ENCODE measurements around the gene OTUD4.
"Not testable (repeated sequence)": the region's sequence is repeated elsewhere in the genome, so short reads cannot be mapped to it uniquely, and the experiment has no call there.

Gene OTUD4

DNA sequence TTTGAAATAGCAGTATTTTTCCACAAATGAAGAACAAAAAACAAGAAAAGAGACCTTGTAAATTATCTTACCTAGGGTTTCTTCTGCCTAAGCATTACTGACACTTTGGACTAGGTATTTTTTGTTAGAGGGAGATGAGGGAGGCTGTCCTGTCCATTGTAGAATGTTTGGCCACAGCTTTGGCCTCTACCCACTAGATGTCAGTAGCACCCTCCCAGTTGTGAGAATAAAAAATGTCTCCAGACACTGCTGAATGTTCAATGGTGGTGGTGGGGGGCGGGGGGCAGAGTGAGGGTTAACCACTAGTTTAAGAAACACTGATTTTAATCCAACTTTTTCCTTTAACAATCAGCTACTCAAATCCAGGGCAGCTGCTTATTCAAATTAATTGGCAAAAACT lies 25.8 kb downstream of the OTUD4 start:
- H3K27ac ChIP-seq (ENCODE audit: low read depth, low read length): no peak overlapping the region
- H3K4me1 ChIP-seq (ENCODE audit: control insufficient read depth, low read depth, low read length): no peaks in the 10 kb centered on the region
- peaks cover 1% of the 10 kb centered on the region for H3K36me3 ChIP-seq (ENCODE audit: control insufficient read depth, insufficient read depth, low read length)
- no peak overlapping the region for H3K4me2 ChIP-seq (ENCODE audit: low read length)
- no CpG with 5 or more reads among the region's 1 CpG for WGBS (ENCODE audit: extremely low coverage, insufficient coverage, low lambda C conversion rate)
- H3K4ac ChIP-seq (ENCODE audit: low read depth, low read length): no peak overlapping the region
- peaks cover 2% of the 10 kb centered on the region for H3K79me1 ChIP-seq (ENCODE audit: low read length)
- no peaks in the 10 kb centered on the region for H3K27me3 ChIP-seq (ENCODE audit: insufficient read depth, low read length, poor library complexity)
- H2AK5ac ChIP-seq (ENCODE audit: low read length): no peak overlapping the region
- no peak overlapping the region for H3K56ac ChIP-seq (ENCODE audit: low read length)
- no peak overlapping the region for H3K9ac ChIP-seq (ENCODE audit: low read length)
- H3K18ac ChIP-seq (ENCODE audit: low read length): no peak overlapping the region
- H2BK5ac ChIP-seq (ENCODE audit: low read length): no peak overlapping the region
- DNase-seq: peak; percentile 64
- H4K8ac ChIP-seq (ENCODE audit: low read depth, low read length): no peak overlapping the region
- no peak overlapping the region for H4K5ac ChIP-seq (ENCODE audit: low read length)
- no peak overlapping the region for H2BK15ac ChIP-seq (replicated peaks; ENCODE audit: low read depth)
- H3K23ac ChIP-seq (ENCODE audit: low read length): no peak overlapping the region
- H3K79me2 ChIP-seq (ENCODE audit: control insufficient read depth, insufficient read depth, low read length): peaks cover 2% of the 10 kb centered on the region
- H2BK120ac ChIP-seq (ENCODE audit: low read depth, low read length): no peak overlapping the region
- H3K4me3 ChIP-seq (ENCODE audit: low read length): no peak overlapping the region

- Histone ChIP-seq H3K4ac (ENCODE audit: low read depth, low read length) (no peak overlapping the region), H2BK5ac (ENCODE audit: low read length) (no peak overlapping the region), H3K56ac (ENCODE audit: low read length) (no peak overlapping the region), H3K4me1 (ENCODE audit: control insufficient read depth, low read depth, low read length) (no peaks in the 10 kb centered on the region), H2BK15ac (replicated peaks; ENCODE audit: low read depth) (no peak overlapping the region), H3K27me3 (ENCODE audit: insufficient read depth, low read length, poor library complexity) (no peaks in the 10 kb centered on the region), H3K27ac (ENCODE audit: low read depth, low read length) (no peak overlapping the region), H4K8ac (ENCODE audit: low read depth, low read length) (no peak overlapping the region), H3K4me2 (ENCODE audit: low read length) (no peak overlapping the region), H3K23ac (ENCODE audit: low read length) (no peak overlapping the region), H3K9ac (ENCODE audit: low read length) (no peak overlapping the region), H3K79me1 (ENCODE audit: low read length) (peaks cover 2% of the 10 kb centered on the region), H3K79me2 (ENCODE audit: control insufficient read depth, insufficient read depth, low read length) (peaks cover 2% of the 10 kb centered on the region), H3K18ac (ENCODE audit: low read length) (no peak overlapping the region), H4K5ac (ENCODE audit: low read length) (no peak overlapping the region), H3K36me3 (ENCODE audit: control insufficient read depth, insufficient read depth, low read length) (peaks cover 3% of the 10 kb centered on the region), H3K4me3 (ENCODE audit: low read length) (no peak overlapping the region), H2AK5ac (ENCODE audit: low read length) (no peak overlapping the region), H2BK120ac (ENCODE audit: low read depth, low read length) (no peak overlapping the region)
- WGBS (ENCODE audit: extremely low coverage, insufficient coverage, low lambda C conversion rate): no CpG with 5 or more reads among the region's 1 CpG
- DNase-seq: no peak
These were observed 26.5 kb downstream of the OTUD4 start for GRCh38 chr4:145153904-145154298.

DNA sequence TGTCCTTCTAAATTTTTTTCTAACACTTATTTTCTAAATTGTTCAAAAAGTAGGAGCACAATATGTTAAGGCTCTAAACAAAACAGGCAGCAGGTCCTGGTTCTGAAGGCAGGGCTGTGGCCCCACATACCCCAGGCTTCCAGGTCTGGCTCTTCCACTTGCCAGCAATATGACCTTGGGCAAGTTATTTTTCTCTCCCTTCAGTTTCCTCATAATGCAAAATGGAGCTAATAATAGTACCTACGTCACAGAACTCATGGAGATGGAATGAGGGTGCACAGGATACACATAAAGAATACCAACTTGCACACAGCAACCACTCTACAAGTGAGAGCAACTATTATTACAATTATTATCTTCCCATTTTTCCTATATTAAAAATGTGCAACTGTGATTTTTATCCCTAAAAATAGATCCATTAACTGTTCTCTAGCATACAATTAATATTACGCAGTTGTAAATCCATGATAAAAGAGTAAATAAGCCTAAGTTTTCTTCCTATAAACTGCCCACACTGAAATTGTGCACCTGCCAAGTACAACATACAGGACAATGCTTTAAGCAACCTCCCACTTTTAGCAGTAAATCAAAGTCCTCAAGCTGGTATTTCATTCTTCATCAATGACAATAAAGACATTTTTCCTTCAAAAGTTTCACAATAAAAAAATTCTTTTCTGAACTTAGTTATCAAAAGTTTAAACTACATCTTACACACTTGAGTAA lies 27.0 kb downstream of the OTUD4 start:
- Histone ChIP-seq H2BK5ac (ENCODE audit: low read length) (no peak overlapping the region), H2BK15ac (replicated peaks; ENCODE audit: low read depth) (no peak overlapping the region), H3K4me1 (ENCODE audit: control insufficient read depth, low read depth, low read length) (no peaks in the 10 kb centered on the region), H4K8ac (ENCODE audit: low read depth, low read length) (no peak overlapping the region), H4K5ac (ENCODE audit: low read length) (no peak overlapping the region), H3K18ac (ENCODE audit: low read length) (no peak overlapping the region), H3K27me3 (ENCODE audit: insufficient read depth, low read length, poor library complexity) (no peaks in the 10 kb centered on the region), H3K27ac (ENCODE audit: low read depth, low read length) (no peak overlapping the region), H3K4me2 (ENCODE audit: low read length) (no peak overlapping the region), H3K79me1 (ENCODE audit: low read length) (peaks cover 2% of the 10 kb centered on the region), H3K79me2 (ENCODE audit: control insufficient read depth, insufficient read depth, low read length) (peaks cover 2% of the 10 kb centered on the region), H3K4me3 (ENCODE audit: low read length) (no peak overlapping the region), H2AK5ac (ENCODE audit: low read length) (no peak overlapping the region), H3K23ac (ENCODE audit: low read length) (no peak overlapping the region), H3K4ac (ENCODE audit: low read depth, low read length) (no peak overlapping the region), H3K56ac (ENCODE audit: low read length) (no peak overlapping the region), H3K9ac (ENCODE audit: low read length) (no peak overlapping the region), H2BK120ac (ENCODE audit: low read depth, low read length) (no peak overlapping the region), H3K36me3 (ENCODE audit: control insufficient read depth, insufficient read depth, low read length) (peaks cover 3% of the 10 kb centered on the region)
- DNase-seq: no peak
- WGBS (ENCODE audit: extremely low coverage, insufficient coverage, low lambda C conversion rate): no CpG with 5 or more reads among the region's 2 CpGs

DNA sequence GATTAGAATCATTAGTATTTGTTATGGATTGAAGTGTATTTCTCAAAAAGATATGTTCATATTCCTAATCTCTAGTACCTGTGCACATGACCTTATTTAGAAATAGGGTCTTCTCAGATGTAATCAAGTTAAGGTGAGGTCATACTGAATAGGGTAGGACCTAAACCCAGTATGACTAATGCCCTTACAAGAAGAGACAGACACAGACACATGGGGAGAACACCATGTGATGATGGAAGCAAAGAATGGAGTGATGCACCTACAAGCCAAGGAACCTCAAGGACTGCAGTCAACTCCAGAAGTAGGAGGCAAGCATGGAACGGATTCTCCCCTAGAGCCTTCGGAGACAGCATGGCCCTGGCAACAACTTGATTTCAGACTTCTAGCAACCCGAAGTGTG lies 31.4 kb downstream of the OTUD4 start:
- Histone ChIP-seq H3K4me3 (ENCODE audit: low read length) (no peak overlapping the region), H2BK120ac (ENCODE audit: low read depth, low read length) (no peak overlapping the region), H3K23ac (ENCODE audit: low read length) (no peak overlapping the region), H3K4me1 (ENCODE audit: control insufficient read depth, low read depth, low read length) (no peaks in the 10 kb centered on the region), H3K79me2 (ENCODE audit: control insufficient read depth, insufficient read depth, low read length) (no peaks in the 10 kb centered on the region), H3K56ac (ENCODE audit: low read length) (no peak overlapping the region), H3K27ac (ENCODE audit: low read depth, low read length) (no peak overlapping the region), H3K9ac (ENCODE audit: low read length) (no peak overlapping the region), H3K18ac (ENCODE audit: low read length) (no peak overlapping the region), H3K79me1 (ENCODE audit: low read length) (no peaks in the 10 kb centered on the region), H2BK15ac (replicated peaks; ENCODE audit: low read depth) (no peak overlapping the region), H4K5ac (ENCODE audit: low read length) (no peak overlapping the region), H3K4ac (ENCODE audit: low read depth, low read length) (no peak overlapping the region), H3K27me3 (ENCODE audit: insufficient read depth, low read length, poor library complexity) (no peaks in the 10 kb centered on the region), H2AK5ac (ENCODE audit: low read length) (no peak overlapping the region), H3K36me3 (ENCODE audit: control insufficient read depth, insufficient read depth, low read length) (peaks cover 7% of the 10 kb centered on the region), H4K8ac (ENCODE audit: low read depth, low read length) (no peak overlapping the region), H3K4me2 (ENCODE audit: low read length) (no peak overlapping the region), H2BK5ac (ENCODE audit: low read length) (no peak overlapping the region)
- DNase-seq: no peak
- WGBS (ENCODE audit: extremely low coverage, insufficient coverage, low lambda C conversion rate): no CpG with 5 or more reads among the region's 3 CpGs

GRCh38 chr4:145136219-145136618 lies 44.2 kb downstream of the OTUD4 start:
- not testable (repeated sequence) for H3K4me1 ChIP-seq (ENCODE audit: control insufficient read depth, low read depth, low read length); H4K5ac ChIP-seq (ENCODE audit: low read length); H3K9ac ChIP-seq (ENCODE audit: low read length); H4K8ac ChIP-seq (ENCODE audit: low read depth, low read length); H3K18ac ChIP-seq (ENCODE audit: low read length); H2AK5ac ChIP-seq (ENCODE audit: low read length); H3K4me2 ChIP-seq (ENCODE audit: low read length); H3K4me3 ChIP-seq (ENCODE audit: low read length); H2BK120ac ChIP-seq (ENCODE audit: low read depth, low read length); H3K79me1 ChIP-seq (ENCODE audit: low read length); DNase-seq; H3K79me2 ChIP-seq (ENCODE audit: control insufficient read depth, insufficient read depth, low read length); H2BK15ac ChIP-seq (replicated peaks; ENCODE audit: low read depth); H3K4ac ChIP-seq (ENCODE audit: low read depth, low read length); H3K23ac ChIP-seq (ENCODE audit: low read length); H3K56ac ChIP-seq (ENCODE audit: low read length); H3K27ac ChIP-seq (ENCODE audit: low read depth, low read length); H3K36me3 ChIP-seq (ENCODE audit: control insufficient read depth, insufficient read depth, low read length); H2BK5ac ChIP-seq (ENCODE audit: low read length); H3K27me3 ChIP-seq (ENCODE audit: insufficient read depth, low read length, poor library complexity)
- no CpG with 5 or more reads among the region's 1 CpG for WGBS (ENCODE audit: extremely low coverage, insufficient coverage, low lambda C conversion rate)

DNA sequence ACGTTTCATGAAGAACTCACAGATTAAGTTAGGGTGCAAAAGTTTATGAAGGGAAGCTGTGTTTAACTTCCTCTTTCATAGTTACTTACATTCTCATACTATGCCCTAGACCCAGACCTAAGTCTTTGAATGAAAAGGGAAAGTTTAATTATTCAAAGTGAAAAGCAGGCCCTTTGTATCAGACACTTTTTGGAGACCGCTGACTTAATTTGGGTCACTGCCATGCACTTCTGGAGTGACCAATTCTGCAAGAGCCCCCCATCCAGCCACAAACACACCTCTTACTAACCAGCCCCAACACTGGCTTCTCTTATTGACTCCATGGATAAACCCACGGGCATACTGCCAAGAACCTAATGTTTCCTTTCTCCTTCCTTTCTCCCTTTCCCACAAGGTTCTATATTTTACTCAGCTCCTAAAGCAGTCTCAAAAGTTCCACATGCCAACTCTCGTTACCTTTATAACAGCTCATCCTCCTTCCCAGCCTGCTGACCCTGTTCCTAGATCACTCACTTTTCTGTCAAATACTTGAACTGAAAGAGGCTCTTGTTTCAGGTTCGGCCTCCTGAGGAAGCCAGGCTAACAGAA lies 47.8 kb downstream of the OTUD4 start:
- no CpG with 5 or more reads among the region's 5 CpGs for WGBS (ENCODE audit: extremely low coverage, insufficient coverage, low lambda C conversion rate)
- no peak overlapping the region for H2BK5ac ChIP-seq (ENCODE audit: low read length)
- no peaks in the 10 kb centered on the region for H3K27me3 ChIP-seq (ENCODE audit: insufficient read depth, low read length, poor library complexity)
- H3K18ac ChIP-seq (ENCODE audit: low read length): no peak overlapping the region
- no peak for DNase-seq
- no peak overlapping the region for H3K9ac ChIP-seq (ENCODE audit: low read length)
- no peak overlapping the region for H3K4me2 ChIP-seq (ENCODE audit: low read length)
- no peak overlapping the region for H2AK5ac ChIP-seq (ENCODE audit: low read length)
- no peaks in the 10 kb centered on the region for H3K36me3 ChIP-seq (ENCODE audit: control insufficient read depth, insufficient read depth, low read length)
- no peak overlapping the region for H4K8ac ChIP-seq (ENCODE audit: low read depth, low read length)
- no peak overlapping the region for H3K27ac ChIP-seq (ENCODE audit: low read depth, low read length)
- H3K79me2 ChIP-seq (ENCODE audit: control insufficient read depth, insufficient read depth, low read length): no peaks in the 10 kb centered on the region
- no peaks in the 10 kb centered on the region for H3K79me1 ChIP-seq (ENCODE audit: low read length)
- H3K4me1 ChIP-seq (ENCODE audit: control insufficient read depth, low read depth, low read length): no peaks in the 10 kb centered on the region
- H3K4ac ChIP-seq (ENCODE audit: low read depth, low read length): no peak overlapping the region
- H2BK15ac ChIP-seq (replicated peaks; ENCODE audit: low read depth): no peak overlapping the region
- no peak overlapping the region for H3K4me3 ChIP-seq (ENCODE audit: low read length)
- no peak overlapping the region for H3K56ac ChIP-seq (ENCODE audit: low read length)
- H4K5ac ChIP-seq (ENCODE audit: low read length): no peak overlapping the region
- no peak overlapping the region for H2BK120ac ChIP-seq (ENCODE audit: low read depth, low read length)
- H3K23ac ChIP-seq (ENCODE audit: low read length): no peak overlapping the region
